HG03558 (cell line): ENCODE results near the gene BCAS1.

Source experiments
- ATAC-seq: cut with Tn5 transposase; IDR thresholded peaks from one replicate; pipeline ENCODE4 v1.9.1; 2021; ENCODE audit warnings: moderate number of reproducible peaks; ENCODE audit not compliant: unreplicated experiment; ENCODE audit errors: extremely low read depth

Gene BCAS1

DNA sequence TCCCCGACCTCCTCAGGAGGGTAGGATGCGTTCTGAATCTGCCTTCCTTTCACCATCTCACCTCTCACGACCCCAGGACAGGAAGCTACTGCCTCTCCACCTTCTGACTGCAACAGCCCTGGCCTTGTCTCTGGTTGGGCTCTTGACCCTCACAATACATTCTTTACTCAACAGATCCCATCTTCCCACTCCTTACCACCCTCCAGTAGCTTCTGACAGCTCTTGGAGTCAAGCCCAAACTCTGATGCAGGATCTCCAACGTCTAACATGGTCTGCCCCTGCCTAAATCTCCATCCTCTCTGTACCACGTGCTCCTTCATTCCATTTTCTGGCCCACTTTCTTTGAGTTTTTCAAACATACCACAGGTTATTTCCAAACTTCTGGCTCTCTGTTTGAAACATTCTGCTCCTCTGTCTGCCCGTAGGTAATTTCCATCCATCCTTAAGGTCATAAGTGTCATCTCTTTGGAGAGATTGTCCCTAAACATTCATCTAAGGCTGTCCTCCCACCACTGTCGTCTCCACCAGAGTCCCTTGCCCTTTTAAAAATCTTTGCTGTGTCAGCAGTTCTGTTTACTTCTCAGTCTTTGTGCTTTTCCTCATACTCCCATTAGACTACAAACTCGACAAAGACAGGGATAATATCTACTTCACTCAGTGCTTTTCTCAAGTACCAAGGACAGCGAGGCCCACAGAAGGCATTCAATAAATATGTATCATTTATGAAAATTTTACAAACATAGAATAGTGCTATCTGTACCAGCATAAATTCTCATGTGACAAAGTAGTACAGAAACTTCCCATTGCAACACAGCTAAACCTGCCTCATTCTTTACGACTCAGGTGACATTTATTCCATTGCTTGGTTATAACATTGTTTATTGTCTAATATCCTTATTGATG is 73.6 kb downstream of the BCAS1 start:
- no peak for ATAC-seq

DNA sequence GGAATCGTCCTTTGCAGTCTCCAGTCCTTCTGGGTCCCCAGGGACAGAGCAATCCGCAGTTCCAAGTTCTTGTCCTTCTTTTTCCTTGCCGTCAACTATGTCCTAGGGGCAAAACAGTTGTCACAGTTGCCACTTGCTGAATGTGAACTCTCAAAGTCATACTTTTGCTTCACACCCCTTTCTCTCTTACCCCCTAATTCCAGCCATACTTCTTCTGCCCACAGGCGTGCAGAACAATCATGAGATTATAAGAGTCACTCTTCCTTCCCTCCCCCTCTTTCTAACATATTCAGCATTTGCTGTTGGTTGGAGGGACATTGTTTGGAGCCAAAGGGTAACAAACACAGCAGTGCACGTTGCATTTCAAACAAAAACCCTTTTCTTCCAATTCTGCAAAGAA is 74.4 kb downstream of the BCAS1 start:
- no peak for ATAC-seq

DNA sequence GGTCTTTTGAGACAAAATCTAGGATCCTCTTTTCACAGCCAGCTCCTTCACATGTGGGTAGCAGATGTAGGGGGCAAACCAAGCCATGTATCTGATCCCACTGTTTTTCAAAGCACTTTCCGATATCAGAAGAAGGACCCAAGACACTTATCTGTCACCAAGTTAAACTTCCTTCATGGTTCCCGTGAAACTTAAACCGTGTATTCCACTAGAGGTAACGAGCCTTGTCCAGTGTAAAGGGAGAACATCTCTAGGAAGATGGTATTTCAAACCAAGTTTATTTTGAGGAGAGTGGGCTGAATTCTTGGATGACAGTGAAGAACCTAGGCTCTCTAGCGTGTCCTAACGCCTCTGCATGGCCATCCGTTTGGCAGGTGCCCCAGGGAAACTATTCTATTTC is 76.3 kb downstream of the BCAS1 start:
- no peak for ATAC-seq

DNA sequence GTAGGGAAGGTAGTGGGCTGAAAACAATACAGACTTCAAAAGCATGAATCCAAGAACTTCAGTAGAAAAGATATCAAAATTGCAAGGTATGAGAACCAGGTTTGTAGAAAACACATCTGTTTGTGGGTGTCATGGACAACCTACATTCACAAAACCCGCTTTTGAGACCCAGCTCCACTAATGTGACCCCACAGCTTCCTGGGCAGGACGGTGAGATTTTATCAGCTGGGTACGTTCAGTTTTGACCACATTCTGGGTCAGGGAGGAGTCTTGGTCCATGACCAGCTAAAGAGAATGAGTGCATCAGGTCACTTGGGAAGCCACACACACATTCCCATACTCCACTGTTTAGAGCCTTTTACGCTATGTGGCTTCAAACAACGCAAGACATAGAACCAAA is 77.1 kb downstream of the BCAS1 start:
- ATAC-seq: no peak

DNA sequence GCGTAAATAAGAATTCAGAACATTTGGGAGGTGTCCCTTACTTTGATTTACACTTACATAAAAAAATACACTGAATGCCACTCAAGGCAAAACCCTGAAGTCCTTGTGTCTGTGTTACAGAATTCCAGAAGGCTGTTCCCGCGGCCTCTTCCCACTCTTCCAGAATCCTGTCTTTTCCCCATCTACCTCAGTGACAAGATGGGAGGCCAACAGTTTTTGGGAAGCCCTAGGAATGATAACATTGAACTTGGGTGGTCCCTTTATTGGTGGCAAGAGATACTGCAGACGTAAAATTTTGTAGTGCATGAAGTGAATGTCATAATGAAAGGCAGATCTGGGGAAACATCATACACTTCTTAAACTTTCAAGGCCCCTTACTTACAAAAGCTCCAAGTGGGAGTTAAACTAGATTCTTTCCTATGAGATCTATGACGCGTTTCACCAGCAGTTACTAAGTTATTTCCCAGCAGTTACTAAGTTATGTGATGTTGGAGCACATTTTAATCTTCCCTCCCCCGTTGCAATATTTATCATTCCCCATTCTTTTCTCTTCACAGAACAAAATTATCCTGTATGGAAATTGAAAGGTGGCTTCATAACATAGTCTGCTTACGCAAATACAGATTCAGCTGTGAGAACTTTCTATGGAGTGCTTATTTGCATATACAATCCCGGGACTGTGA is 79.5 kb downstream of the BCAS1 start:
- ATAC-seq: no peak

DNA sequence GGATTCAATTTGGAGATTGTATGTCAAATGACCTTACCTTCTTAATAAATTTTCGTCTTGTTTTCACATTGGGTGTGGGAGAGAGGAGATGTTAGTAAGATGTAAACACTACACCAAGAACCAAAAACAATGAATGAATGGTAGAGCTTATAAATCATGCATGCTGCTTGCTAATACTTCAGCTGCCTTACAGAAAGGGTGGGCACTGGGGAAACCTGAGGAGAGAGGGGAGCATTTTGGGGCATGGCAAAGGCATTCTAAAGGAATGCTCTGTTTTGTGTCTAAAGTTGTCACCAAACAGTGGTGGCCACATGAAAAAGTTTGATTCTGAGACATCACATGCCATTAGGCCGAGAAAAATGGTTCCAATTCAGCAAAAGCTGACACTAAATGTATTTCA is 80.4 kb downstream of the BCAS1 start:
- ATAC-seq: no peak

DNA sequence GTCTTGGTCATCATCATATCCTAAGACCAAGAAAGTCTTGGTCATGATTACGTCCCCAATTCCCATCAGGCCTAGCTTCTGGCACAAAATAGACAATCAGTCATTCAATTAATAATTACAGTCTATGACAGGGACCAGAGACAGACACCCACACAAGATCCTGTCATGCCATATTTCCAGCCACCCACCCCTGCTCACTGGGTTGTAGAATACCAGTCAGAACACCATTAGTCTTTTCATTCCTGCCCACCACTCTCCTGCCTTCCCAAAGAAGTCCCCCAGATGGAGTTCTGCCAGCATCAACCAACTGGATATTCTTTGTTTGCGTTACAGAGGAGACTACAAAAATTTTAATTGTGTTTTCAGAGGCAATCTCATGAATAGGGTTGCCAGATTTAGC is 81.0 kb downstream of the BCAS1 start:
- ATAC-seq: no peak

DNA sequence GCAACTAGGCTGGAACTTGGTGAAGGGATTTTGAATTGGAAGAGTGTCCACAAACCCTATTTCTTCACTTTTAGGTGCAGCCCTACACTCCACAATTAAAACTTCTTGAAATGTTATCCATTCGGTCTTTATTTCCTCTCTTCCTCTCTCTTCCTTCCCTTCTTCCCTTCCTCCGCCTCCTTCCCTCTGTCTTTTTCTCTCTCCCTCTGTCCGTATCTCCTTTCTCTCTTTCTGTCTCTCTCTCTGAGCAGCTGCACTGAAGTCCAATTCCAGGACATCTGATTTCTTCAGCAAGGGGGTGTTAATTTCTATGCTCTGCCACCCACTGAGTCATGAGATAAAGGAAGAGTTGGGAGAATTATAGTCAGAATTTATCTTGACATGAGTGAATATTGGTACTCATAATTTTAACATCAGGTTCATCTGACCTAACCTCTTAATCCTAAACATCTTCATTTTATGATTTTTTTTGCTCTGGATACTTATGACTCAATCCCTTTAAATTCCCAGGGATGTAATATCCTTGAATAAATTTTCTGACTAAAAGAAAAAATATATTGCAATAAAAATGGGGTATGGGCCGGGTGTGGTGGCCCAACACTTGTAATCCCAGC is 84.2 kb downstream of the BCAS1 start:
- no peak for ATAC-seq

DNA sequence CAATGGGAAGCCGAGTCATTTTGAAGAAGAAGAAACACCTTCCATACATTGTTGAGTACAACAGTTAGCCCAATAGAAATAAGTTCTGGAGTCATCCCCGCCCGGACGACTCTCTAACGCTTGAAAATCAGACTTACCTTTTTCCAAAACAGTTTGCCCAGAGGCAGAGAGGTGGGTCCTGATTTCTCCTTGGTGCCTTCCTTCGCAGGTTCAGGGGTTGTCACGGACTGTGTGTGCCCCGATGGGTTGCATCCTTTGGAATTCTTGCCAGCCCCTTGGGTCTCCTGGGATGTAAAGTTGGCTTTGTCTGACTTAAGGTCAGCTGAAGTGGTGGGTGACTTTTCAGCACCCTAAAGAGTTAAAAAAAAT is 85.3 kb downstream of the BCAS1 start:
- no peak for ATAC-seq

DNA sequence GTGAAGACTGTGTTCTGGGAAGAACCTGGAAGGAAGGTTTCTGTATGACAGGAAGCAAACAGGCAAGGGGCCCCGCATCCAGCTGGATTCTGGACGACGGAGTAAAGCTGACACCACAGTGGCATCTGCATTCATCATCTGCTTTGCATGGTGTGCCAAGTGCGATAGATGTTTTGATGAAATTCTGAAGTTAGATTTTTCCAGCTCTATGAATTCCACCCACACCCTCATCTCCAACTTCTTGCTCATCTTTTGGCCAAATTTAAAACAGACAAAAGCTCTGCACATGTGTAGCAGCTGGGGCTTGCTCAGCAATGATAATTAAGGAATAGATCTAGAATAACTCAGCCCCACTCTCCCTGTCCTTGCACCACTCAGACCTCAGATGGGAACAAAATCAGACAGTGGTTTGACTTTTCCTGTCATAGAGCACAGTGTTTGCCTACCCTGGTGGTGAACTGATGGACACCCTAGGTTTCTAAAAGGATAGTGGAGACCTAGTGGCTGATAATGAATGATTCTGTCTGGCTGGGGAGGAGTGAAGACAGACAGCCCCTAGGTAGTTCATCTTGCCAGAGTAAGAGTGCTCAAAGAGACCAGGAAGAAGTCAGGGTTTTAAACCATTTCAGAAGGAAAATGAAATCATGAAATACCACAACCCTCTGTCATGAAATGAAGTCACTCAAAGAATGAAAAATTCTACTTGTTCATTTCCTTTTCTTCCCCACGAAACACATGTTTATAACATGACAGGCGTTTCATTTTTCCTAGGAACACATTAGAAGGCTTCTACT is 85.8 kb downstream of the BCAS1 start:
- ATAC-seq: no peak

DNA sequence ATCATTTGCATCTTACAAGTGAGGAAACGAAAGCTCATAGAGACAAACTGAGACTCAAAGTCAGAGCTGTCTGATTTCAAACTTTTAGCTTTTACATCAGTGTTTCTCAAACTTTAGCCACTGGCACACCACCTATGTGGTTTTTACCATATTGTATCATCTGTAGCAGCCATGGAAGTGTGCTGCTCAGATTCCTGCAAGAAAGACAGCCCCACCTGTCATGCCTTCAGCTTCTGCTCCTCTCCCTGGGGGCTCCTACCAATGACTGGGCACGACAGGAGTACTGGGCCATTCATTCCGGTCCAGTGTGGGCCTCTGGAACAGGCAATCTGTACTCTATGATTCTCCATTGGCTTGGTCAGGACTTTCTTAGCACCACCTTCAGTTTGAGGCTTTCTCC is 87.0 kb downstream of the BCAS1 start:
- no peak for ATAC-seq

DNA sequence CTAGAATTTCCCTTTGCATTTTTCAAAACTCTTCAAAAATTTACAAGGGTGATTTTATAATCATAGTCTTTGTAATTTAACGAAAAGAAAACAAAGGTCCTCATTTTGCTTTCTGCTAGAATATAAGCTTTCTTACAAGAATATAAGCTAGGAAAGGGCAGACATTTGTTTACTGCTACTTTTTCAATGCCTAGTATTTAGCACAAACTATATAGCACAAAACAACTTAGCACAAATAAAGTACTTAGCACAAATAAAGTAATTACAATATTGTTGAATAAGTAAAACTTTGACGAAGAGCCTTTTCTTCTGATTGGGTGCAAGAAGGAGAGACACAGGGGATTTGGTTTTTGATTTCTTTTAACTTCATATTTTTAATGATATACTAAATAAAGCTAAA is 87.8 kb downstream of the BCAS1 start:
- ATAC-seq: no peak

DNA sequence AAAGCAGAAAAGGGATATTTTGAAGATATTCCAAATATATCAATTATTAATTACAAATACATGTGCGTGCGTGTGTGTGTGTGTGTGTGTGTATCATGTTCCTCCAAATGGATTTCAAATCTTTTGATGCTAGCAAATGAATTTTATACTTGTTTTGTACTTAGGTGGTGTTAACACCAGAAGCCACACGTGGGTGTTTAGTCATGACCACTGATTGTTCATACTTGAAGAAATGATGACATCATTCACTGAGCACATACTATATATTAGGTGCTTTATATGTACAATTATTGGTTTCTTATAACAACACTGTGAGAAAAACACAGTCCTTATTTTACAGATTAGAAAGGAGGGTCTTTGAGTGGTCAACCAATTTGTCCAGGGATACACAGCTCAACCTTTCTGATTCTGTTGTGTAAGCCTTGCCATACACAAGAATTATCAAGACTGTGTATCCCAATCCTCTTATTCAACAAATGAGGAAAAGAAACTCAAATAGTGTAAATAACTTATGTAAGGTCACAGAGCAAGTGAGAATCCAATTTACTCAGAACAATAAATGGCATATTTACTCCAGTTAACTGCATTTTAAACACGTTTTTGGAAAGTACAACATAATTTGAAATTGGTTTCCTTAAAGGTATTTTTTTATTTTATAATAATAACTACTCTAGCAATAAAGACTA is 88.5 kb downstream of the BCAS1 start:
- ATAC-seq: no peak

DNA sequence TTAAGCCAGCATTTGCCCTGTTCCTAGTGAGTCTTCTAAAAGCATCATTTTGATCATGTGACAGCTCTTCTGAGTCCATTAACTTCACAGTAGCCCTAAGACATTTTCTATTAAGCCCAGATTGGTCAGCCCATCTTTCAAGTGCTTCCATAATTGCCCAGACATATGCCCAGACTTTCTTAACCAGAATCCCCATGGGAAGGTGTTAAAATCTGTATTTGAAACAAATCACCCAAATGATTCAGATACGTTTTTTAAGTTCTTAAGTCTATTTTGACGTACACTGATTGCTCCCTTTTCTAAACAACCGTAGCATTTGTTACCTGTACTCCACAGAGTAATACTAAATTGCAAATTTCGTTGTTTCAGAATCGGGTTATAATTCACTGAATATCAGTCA is 89.3 kb downstream of the BCAS1 start:
- no peak for ATAC-seq

DNA sequence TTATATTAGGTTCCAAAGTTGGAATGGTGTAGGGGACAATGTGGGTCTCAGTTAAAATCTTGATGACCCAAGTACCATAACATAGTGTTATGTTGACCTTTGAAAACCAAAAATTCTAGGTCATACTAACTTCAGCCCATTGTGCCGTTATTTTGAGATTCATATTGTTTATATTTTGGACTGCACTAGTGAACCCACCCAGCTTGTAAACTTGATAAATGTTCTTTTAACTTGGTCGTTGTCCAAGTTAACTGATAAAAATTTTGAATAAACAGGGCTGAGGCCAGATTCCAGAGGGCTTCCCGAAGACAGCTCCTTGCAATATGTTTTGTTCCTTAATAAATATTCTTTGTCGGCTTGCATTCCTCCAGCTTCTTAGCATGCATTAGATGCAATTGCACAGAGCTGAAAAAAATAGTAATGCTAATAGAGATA is 90.3 kb downstream of the BCAS1 start:
- no peak for ATAC-seq

DNA sequence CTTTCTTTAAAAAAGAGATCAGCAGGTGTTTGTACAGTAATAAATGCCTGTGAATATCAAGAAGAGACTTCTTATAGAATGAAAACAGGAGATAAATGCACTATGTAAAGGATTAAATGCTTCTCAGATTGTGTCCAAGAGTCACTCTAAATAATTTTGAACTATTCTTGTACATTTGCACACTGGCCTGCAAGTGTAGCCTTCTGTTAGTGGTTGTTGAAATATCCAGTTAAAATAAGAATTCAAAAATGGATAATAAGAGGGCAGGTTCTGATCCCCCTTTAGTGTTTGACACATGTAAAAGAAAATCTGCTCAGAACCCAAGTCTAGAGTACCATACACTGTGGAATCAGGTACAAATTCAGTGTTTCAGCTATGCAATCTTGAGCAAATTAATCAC is 91.9 kb downstream of the BCAS1 start:
- no peak for ATAC-seq

DNA sequence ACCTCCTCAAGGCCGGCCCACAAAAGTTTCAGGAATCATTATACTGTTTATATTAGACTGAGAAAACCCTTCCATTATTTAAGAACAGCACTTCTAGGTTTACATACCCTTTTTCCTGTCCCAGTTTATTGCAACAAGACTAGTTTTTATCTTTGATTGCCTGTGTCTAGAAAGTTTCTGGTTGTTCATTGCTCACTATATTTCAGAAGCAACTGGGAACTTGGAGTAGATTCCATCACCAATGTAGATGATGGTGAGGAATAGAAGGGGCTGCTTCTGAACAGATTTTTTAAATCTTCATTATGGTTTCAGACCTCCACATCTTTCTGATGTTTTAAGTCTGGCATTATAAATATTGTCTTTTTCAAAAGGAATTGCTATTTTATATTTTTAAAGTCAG is 93.0 kb downstream of the BCAS1 start:
- ATAC-seq: no peak

DNA sequence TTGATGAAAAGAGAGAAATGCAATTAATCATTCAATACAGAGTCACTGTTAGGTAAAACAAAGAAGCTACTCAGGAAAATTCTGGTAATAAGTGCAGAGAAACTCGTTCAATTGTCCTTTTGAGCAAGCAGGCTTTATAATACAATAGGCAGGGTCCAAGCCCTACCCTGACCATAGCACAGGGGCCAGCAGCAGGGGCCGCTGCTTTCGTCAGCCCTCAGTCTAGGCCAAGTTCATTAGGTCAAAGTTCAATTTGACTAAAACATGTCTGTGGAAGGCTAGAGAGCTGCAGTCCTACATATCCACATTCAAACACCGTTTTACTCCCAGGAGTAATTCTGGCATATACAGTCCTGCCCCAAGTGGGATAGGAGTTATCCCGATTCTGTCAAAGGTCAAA is 94.6 kb downstream of the BCAS1 start:
- ATAC-seq: no peak

DNA sequence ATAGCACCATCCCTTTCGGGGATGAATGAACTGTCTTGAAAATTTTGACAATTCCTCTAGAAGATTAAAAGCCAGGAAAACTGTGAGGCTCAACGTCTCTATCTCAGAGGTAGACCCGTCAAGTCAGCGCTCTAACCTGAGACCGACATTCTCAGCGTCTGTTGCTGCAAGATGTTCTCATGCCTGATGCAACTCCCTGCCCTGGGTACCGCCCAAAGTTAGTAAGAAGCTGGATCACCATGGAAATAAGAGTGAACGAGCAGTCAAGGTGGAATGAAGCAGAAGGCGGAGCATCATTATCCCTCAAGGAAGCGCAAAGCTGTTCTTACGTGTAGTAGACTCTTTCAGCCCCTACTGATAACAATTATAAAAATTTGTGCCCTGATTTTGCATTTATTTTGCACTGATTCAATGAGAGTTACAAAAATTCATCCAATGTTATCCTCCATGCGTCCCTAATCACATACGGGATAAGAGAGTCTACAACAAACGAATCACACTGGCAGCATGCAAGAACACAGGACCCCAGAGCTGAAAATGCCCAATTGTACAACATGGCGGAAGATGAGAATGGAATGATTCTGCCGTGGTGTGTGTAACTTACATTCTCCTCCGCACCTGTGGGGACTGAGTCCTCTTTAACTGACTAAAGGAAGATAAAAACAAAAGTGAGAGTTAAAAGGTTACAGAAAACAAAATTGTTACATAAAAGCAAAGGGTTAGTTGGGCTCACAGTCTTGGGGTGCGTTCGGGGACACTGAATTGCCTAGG is 95.4 kb downstream of the BCAS1 start:
- no peak for ATAC-seq
